GM18517 (cell line): ENCODE data around the gene KDM8.
"Not testable (repeated sequence)": the region's sequence is repeated elsewhere in the genome, so short reads cannot be mapped to it uniquely, and the experiment has no call there.

Experiments used
- ATAC-seq: cut with Tn5 transposase; IDR thresholded peaks from one replicate; pipeline ENCODE4 v1.9.1; 2021; ENCODE audit warnings: mild to moderate bottlenecking, moderate library complexity; ENCODE audit not compliant: unreplicated experiment

The KDM8 gene

GRCh38 chr16:27241658-27242057, 38.3 kb downstream of the KDM8 start:
- no peak for ATAC-seq

GRCh38 chr16:27242398-27242797, 39.1 kb downstream of the KDM8 start:
- no peak for ATAC-seq

GRCh38 chr16:27242868-27243590, 39.7 kb downstream of the KDM8 start:
- ATAC-seq, result no peak

GRCh38 chr16:27243725-27244362, 40.5 kb downstream of the KDM8 start:
- ATAC-seq, result no peak

- no peak for ATAC-seq
Measured at GRCh38 chr16:27244363-27244755, 41.0 kb downstream of the KDM8 start.

GRCh38 chr16:27245276-27246172, 42.2 kb downstream of the KDM8 start:
- no peak for ATAC-seq

- ATAC-seq, result no peak
Measured at GRCh38 chr16:27246439-27246838, 43.1 kb downstream of the KDM8 start.

- ATAC-seq, result not testable (repeated sequence)
Measured at GRCh38 chr16:27247076-27247475, 43.8 kb downstream of the KDM8 start.

GRCh38 chr16:27248036-27248435, 44.7 kb downstream of the KDM8 start:
- no peak for ATAC-seq

GRCh38 chr16:27248886-27249285, 45.6 kb downstream of the KDM8 start:
- ATAC-seq, result not testable (repeated sequence)

- no peak for ATAC-seq
Measured at GRCh38 chr16:27251541-27252205, 48.3 kb downstream of the KDM8 start.

- ATAC-seq, result no peak
Measured at GRCh38 chr16:27252206-27252585, 48.9 kb downstream of the KDM8 start.

GRCh38 chr16:27253526-27253930, 50.2 kb downstream of the KDM8 start:
- ATAC-seq, result no peak

GRCh38 chr16:27254262-27254811, 51.0 kb downstream of the KDM8 start:
- ATAC-seq, result peak; percentile 67

- ATAC-seq, result no peak
Measured at GRCh38 chr16:27256861-27257260, 53.5 kb downstream of the KDM8 start.

- no peak for ATAC-seq
Measured at GRCh38 chr16:27257271-27257670, 53.9 kb downstream of the KDM8 start.

- no peak for ATAC-seq
Measured at GRCh38 chr16:27258241-27258734, 55.0 kb downstream of the KDM8 start.

- ATAC-seq, result no peak
Measured at GRCh38 chr16:27259710-27260109, 56.4 kb downstream of the KDM8 start.

GRCh38 chr16:27262904-27263423, 59.6 kb downstream of the KDM8 start:
- ATAC-seq, result not testable (repeated sequence)

- ATAC-seq, result no peak
Measured at GRCh38 chr16:27264151-27264550, 60.8 kb downstream of the KDM8 start.
